LNCAP (cell line): ENCODE data around the gene ADK.

Experiments used
- CTCF ChIP-seq: fragments of 450-650 bp; IDR thresholded peaks from 2 replicates; pipeline ENCODE4 v1.5.1; 2017; ENCODE audit warnings: mild to moderate bottlenecking

The ADK gene

GRCh38 chr10:74439213-74439612 lies 288.2 kb downstream of the ADK start:
- no peak for TF ChIP-seq CTCF

GRCh38 chr10:74445493-74445892 lies 294.5 kb downstream of the ADK start:
- TF ChIP-seq CTCF, result no peak

GRCh38 chr10:74450602-74451001 lies 299.6 kb downstream of the ADK start:
- no peak for TF ChIP-seq CTCF

GRCh38 chr10:74451127-74451829 lies 300.3 kb downstream of the ADK start:
- TF ChIP-seq CTCF, result no peak

DNA sequence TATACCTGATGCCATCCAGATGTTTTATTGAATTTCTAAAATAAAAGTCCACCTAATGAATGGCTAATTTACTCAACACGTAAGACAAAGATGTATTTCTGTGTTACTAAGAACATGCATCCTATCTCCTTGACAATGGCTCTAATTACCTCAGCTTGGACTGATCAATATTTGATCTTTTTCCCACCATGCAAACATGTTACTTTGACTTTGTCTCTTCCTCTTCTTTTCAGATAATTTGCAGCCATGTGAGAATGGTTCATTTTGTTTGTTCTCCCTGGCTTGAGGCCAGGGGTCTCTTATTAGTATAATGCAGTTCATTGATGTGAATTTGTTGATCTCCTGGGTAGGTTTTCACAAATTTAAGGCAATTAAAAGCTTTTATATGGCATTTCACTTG lies 302.1 kb downstream of the ADK start:
- TF ChIP-seq CTCF, result no peak

DNA sequence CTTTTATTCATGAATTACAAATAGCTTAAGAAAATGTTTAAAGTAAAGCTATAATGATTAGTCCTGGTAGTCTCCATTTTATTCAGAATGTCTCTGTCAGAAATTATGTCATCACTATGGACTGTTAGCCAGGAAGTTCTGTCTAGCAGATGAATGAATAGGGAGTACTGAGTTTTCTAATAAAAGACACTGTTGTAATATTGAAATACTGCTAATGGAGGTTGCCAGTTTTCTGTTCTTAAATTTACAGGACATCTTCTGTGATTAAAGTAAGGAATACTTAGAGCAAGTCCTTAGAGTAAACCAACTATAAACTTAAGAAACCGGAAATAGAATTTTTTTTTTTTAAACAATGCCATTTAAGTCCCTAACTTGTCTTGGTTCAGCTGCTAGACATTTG lies 309.8 kb downstream of the ADK start:
- TF ChIP-seq CTCF, result no peak

DNA sequence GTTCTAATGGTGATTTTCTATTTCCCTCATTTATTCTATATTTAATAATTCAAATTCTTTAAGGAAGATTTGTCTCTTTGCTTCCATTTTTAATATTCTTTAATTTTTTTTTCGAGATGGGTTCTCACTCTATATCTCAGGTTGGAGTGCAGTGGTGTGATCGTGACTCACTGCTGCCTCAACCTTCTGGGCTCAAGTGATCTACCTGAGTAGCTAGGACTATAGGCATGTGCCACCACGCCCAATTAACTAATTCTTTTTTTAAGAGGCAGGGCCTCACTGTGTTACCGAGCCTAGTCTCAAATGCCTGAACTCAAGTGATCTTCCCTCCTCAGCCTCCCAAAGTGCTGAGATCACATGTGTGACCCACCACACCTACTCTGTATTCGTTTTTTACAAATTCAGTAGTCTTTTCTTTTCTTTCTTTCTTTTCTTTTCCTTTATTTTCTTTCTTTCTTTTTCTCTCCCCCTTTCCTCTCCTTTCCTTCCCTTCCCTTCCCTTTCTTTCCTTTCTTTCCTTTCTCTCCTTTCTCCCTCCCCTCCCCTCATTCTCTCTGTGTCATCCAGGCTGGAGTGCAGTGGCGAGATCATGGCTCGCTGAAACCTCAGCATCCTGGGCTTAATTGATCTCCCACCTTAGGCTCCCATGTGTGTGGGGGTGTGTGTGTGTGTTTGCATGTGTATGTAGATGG lies 323.1 kb downstream of the ADK start:
- no peak for TF ChIP-seq CTCF
